Neural progenitor cell (in vitro differentiated cells): ENCODE measurements around the gene SRSF4.

Source experiments
- EZH2 ChIP-seq: fragments of 200-600 bp; sonication (generic); IDR thresholded peaks from 2 replicates; pipeline ENCODE4 v1.6.1; 2017; ENCODE audit warnings: antibody characterized with exemption, mild to moderate bottlenecking, moderate library complexity
- TF ChIP-seq, protein P1 (sequence below): fragments of 200-600 bp; sonication (generic); IDR thresholded peaks from 2 replicates; pipeline ENCODE4 v1.5.1; 2017; ENCODE audit warnings: antibody characterized with exemption, mild to moderate bottlenecking

DNA sequence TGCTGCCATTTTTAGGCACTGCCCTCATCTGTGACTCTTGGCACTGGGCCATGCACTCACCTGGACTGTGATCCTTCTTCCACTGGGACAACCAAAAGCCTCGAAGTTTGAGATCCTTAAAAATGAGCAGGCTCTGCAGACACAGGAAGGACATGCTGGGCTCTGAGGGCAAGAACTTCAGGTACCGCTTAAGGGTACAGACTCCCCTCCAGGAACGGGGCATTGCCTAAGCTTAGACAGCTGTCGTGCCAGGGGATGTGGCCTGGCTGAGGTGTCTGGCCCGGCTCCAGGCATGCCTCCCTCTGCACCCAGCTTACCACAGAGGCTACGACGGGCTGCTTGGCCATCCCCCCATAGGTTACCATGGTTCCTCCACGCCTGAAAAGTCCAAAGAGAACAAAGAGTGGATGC lies 14.2 kb upstream of the SRSF4 start:
- no peak for TF ChIP-seq EZH2
- TF ChIP-seq, protein P1, sequence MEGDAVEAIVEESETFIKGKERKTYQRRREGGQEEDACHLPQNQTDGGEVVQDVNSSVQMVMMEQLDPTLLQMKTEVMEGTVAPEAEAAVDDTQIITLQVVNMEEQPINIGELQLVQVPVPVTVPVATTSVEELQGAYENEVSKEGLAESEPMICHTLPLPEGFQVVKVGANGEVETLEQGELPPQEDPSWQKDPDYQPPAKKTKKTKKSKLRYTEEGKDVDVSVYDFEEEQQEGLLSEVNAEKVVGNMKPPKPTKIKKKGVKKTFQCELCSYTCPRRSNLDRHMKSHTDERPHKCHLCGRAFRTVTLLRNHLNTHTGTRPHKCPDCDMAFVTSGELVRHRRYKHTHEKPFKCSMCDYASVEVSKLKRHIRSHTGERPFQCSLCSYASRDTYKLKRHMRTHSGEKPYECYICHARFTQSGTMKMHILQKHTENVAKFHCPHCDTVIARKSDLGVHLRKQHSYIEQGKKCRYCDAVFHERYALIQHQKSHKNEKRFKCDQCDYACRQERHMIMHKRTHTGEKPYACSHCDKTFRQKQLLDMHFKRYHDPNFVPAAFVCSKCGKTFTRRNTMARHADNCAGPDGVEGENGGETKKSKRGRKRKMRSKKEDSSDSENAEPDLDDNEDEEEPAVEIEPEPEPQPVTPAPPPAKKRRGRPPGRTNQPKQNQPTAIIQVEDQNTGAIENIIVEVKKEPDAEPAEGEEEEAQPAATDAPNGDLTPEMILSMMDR = no peak
